GM15510 (cell line): ENCODE data around the gene OSGIN1.

ENCODE experiments used
- POLR2A ChIP-seq: IDR thresholded peaks from 3 replicates; pipeline ENCODE4 v1.6.1; 2011; ENCODE audit warnings: borderline replicate concordance; ENCODE audit not compliant: insufficient read length; ENCODE audit errors: extremely low read depth

OSGIN1 gene

GRCh38 chr16:83945587-83945986 lies 7.5 kb upstream of the OSGIN1 start:
- no peak for TF ChIP-seq POLR2A

GRCh38 chr16:83946154-83946780 lies 6.8 kb upstream of the OSGIN1 start:
- no peak for TF ChIP-seq POLR2A

- TF ChIP-seq POLR2A = no peak
These were observed 6.1 kb upstream of the OSGIN1 start for GRCh38 chr16:83946781-83947566.

- no peak for TF ChIP-seq POLR2A
These were observed 5.3 kb upstream of the OSGIN1 start for GRCh38 chr16:83947642-83948234.

GRCh38 chr16:83948914-83949723 lies 3.9 kb upstream of the OSGIN1 start:
- TF ChIP-seq POLR2A = no peak

- TF ChIP-seq POLR2A = no peak
These were observed 3.4 kb upstream of the OSGIN1 start for GRCh38 chr16:83949724-83950001.

- TF ChIP-seq POLR2A = no peak
These were observed 1.5 kb upstream of the OSGIN1 start for GRCh38 chr16:83951544-83951943.

GRCh38 chr16:83952587-83952939 lies 477 bp upstream of the OSGIN1 start:
- no peak for TF ChIP-seq POLR2A

- no peak for TF ChIP-seq POLR2A
These were observed 946 bp downstream of the OSGIN1 start for GRCh38 chr16:83953796-83954576.

- TF ChIP-seq POLR2A = no peak
These were observed 1.6 kb downstream of the OSGIN1 start for GRCh38 chr16:83954577-83955016.

GRCh38 chr16:83955218-83956130 lies 2.4 kb downstream of the OSGIN1 start:
- no peak for TF ChIP-seq POLR2A

- no peak for TF ChIP-seq POLR2A
These were observed 3.6 kb downstream of the OSGIN1 start for GRCh38 chr16:83956336-83957289.
